ENCODE measurements around the gene FMN2.

DNA sequence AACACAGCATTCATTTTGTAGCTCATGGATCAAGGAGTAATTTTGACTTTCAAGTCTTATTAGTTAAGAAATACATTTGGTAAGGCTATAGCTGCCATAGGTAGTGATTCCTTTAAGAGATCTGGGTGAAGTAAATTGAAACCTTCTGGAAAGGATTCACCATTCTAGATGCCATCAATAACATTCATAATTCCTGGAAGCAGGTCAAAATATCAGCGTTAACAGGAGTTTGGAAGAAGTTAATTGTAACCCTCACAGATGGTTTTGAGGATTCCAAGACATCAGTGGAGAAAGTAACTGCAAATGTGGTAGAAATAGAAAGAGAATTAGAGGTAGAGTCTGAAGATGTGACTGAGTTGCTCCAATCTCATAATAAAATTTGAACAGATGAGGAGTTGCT, 303.7 kb downstream of the FMN2 start:
- TF ChIP-seq, protein P1, sequence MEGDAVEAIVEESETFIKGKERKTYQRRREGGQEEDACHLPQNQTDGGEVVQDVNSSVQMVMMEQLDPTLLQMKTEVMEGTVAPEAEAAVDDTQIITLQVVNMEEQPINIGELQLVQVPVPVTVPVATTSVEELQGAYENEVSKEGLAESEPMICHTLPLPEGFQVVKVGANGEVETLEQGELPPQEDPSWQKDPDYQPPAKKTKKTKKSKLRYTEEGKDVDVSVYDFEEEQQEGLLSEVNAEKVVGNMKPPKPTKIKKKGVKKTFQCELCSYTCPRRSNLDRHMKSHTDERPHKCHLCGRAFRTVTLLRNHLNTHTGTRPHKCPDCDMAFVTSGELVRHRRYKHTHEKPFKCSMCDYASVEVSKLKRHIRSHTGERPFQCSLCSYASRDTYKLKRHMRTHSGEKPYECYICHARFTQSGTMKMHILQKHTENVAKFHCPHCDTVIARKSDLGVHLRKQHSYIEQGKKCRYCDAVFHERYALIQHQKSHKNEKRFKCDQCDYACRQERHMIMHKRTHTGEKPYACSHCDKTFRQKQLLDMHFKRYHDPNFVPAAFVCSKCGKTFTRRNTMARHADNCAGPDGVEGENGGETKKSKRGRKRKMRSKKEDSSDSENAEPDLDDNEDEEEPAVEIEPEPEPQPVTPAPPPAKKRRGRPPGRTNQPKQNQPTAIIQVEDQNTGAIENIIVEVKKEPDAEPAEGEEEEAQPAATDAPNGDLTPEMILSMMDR (conservative IDR thresholded peaks at IDR 0.05 in 1 of 2, IDR thresholded peaks at IDR 0.05 in 1 of 2; ENCODE audit: extremely low read depth in 1 of 2, insufficient read depth in 1 of 2, low read depth in 1 of 2, low read length in 2 of 2): no peak
- TF ChIP-seq EZH2 (IDR thresholded peaks at IDR 0.05; ENCODE audit: borderline replicate concordance, low read length): no peak
